Measurements from ENCODE around the gene GRK5.

The GRK5 gene

DNA sequence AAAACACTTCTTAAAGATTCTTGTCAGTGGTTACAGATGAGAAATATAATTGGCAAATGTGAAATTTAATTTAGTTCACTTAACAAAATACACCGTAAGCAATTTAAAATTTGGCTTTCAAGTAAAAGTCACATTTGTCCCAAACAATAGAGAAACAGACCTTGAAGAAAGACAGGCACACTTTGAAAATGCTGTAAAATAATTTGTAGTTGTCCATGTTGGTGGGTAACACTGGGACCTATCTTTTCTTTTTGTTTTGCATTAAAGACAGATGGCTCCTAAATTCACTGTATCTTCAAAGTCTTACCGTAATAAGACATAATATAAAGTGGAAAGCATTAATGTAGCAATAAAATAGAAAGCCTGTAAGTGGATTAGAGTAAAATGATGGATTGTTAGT, 3.3 kb downstream of the GRK5 start:
- no peak overlapping the region for H2AFZ ChIP-seq (ENCODE audit: low read depth, low read length)
- no peaks in the 10 kb centered on the region for H3K27me3 ChIP-seq (ENCODE audit: low read depth, low read length)
- H3K79me2 ChIP-seq (ENCODE audit: low read length), result no peaks in the 10 kb centered on the region
- H3K27ac ChIP-seq (ENCODE audit: low read length), result no peak overlapping the region
- TF ChIP-seq EZH2phosphoT487 (IDR thresholded peaks at IDR 0.05; ENCODE audit: low read depth), result no peak
- TF ChIP-seq, protein P1, sequence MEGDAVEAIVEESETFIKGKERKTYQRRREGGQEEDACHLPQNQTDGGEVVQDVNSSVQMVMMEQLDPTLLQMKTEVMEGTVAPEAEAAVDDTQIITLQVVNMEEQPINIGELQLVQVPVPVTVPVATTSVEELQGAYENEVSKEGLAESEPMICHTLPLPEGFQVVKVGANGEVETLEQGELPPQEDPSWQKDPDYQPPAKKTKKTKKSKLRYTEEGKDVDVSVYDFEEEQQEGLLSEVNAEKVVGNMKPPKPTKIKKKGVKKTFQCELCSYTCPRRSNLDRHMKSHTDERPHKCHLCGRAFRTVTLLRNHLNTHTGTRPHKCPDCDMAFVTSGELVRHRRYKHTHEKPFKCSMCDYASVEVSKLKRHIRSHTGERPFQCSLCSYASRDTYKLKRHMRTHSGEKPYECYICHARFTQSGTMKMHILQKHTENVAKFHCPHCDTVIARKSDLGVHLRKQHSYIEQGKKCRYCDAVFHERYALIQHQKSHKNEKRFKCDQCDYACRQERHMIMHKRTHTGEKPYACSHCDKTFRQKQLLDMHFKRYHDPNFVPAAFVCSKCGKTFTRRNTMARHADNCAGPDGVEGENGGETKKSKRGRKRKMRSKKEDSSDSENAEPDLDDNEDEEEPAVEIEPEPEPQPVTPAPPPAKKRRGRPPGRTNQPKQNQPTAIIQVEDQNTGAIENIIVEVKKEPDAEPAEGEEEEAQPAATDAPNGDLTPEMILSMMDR (IDR thresholded peaks at IDR 0.05; ENCODE audit: low read depth, low read length), result no peak
- H3K4me1 ChIP-seq (ENCODE audit: low read length), result peaks cover 25% of the 10 kb centered on the region
- no peaks in the 10 kb centered on the region for H3K36me3 ChIP-seq (replicated peaks; ENCODE audit: low read depth, low read length)
- no peaks in the 10 kb centered on the region for H3K9me3 ChIP-seq (ENCODE audit: insufficient read depth, low read length)
- H3K4me2 ChIP-seq (ENCODE audit: low read length), result no peak overlapping the region
- H4K20me1 ChIP-seq (ENCODE audit: insufficient read depth, low read length), result no peaks in the 10 kb centered on the region
- H3K4me3 ChIP-seq (ENCODE audit: low read length), result no peak overlapping the region
- H3K9ac ChIP-seq (ENCODE audit: low read length), result no peak overlapping the region

DNA sequence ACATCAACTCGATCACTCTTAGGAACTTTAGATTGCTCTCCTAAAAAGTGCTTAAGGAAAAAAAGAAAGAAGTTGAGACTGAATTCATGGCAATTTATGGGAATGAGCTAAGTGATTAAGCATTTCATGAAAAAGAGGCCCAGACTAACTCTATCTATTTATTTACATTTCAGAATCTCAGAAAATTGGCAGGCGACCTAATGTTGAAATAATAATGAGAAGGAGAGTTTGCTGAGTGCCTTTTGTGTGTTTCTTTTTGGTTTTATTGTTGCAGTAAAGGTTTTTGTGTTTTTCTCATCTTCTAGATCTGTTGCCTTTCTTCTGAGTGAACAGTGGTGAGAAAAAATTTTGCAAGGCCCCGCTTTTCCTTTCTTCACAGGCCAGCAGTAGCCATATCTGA, 3.8 kb downstream of the GRK5 start:
- no peaks in the 10 kb centered on the region for H3K79me2 ChIP-seq (ENCODE audit: low read length)
- peaks cover 23% of the 10 kb centered on the region for H3K4me1 ChIP-seq (ENCODE audit: low read length)
- no peak overlapping the region for H3K27ac ChIP-seq (ENCODE audit: low read length)
- no peak overlapping the region for H3K4me2 ChIP-seq (ENCODE audit: low read length)
- no peaks in the 10 kb centered on the region for H3K27me3 ChIP-seq (ENCODE audit: low read depth, low read length)
- no peaks in the 10 kb centered on the region for H3K9me3 ChIP-seq (ENCODE audit: insufficient read depth, low read length)
- H4K20me1 ChIP-seq (ENCODE audit: insufficient read depth, low read length), result no peaks in the 10 kb centered on the region
- no peak overlapping the region for H2AFZ ChIP-seq (ENCODE audit: low read depth, low read length)
- H3K4me3 ChIP-seq (ENCODE audit: low read length), result no peak overlapping the region
- H3K36me3 ChIP-seq (replicated peaks; ENCODE audit: low read depth, low read length), result no peaks in the 10 kb centered on the region
- H3K9ac ChIP-seq (ENCODE audit: low read length), result no peak overlapping the region
- TF ChIP-seq EZH2phosphoT487 (IDR thresholded peaks at IDR 0.05; ENCODE audit: low read depth), result no peak
- TF ChIP-seq, protein P1 (IDR thresholded peaks at IDR 0.05; ENCODE audit: low read depth, low read length), result no peak

DNA sequence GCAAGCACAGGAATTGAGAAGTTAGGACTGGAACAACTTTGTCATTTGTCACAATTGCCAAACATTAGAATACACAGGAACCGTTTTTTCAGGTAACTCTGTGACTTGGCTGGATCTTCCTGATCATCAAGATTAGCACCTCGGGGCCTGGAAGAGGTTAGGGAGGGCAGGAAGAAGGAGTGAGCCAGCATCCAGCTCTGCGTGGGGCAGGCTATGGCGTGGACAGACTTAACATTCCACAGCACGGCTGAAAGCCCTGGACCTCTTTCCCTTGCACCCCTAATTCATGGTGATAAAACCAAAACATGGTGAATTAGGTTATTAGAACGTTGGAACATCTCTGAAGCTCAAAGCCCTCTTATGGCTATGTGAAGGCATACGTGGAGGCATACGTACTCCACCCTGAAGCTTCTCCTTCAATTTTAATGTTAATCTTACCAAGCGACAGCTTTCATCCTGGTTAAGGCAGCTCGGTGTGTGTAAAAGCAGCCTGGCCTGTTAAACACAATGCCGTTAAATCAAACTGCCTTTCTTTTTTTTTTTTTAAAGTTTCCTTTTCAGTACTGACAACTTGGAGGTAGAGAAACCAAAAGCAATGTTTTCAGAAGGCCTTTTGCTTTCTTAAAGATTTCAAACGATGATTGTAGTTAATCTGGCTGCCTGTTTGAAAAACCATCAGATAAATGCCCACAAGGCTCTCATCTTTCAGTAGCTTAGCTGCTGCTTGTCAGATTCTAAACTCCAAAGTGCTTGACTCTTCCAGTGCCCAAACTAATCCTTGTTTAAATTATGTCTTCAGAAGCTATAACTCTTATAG, 4.5 kb downstream of the GRK5 start:
- no peak overlapping the region for H3K4me2 ChIP-seq (ENCODE audit: low read length)
- H3K9me3 ChIP-seq (ENCODE audit: insufficient read depth, low read length), result no peaks in the 10 kb centered on the region
- no peak overlapping the region for H2AFZ ChIP-seq (ENCODE audit: low read depth, low read length)
- peaks cover 19% of the 10 kb centered on the region for H3K4me1 ChIP-seq (ENCODE audit: low read length)
- H3K4me3 ChIP-seq (ENCODE audit: low read length), result no peak overlapping the region
- no peaks in the 10 kb centered on the region for H3K36me3 ChIP-seq (replicated peaks; ENCODE audit: low read depth, low read length)
- H4K20me1 ChIP-seq (ENCODE audit: insufficient read depth, low read length), result no peaks in the 10 kb centered on the region
- no peaks in the 10 kb centered on the region for H3K27me3 ChIP-seq (ENCODE audit: low read depth, low read length)
- no peaks in the 10 kb centered on the region for H3K79me2 ChIP-seq (ENCODE audit: low read length)
- TF ChIP-seq EZH2phosphoT487 (IDR thresholded peaks at IDR 0.05; ENCODE audit: low read depth), result no peak
- TF ChIP-seq, protein P1 (IDR thresholded peaks at IDR 0.05; ENCODE audit: low read depth, low read length), result no peak
- no peak overlapping the region for H3K27ac ChIP-seq (ENCODE audit: low read length)
- no peak overlapping the region for H3K9ac ChIP-seq (ENCODE audit: low read length)

DNA sequence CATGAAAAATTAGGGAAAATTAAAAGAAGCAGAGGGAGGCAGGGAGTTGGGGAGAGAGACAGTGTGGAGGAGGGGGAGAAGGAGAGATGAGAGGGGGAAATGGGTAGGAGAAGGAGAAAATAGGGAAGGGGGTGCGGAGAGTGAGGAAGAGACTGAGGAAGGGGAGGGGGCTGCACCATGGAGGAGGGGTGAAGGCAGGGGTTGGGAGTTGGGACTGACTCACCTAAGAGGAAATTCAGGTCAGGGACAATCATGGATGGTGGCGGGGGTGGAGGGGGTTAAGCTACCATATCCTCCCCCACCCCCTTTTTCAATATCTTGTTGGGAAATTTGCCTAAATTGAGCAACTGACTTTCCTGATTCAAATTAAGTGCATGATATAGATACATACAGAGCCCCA, 8.0 kb downstream of the GRK5 start:
- H3K4me1 ChIP-seq (ENCODE audit: low read length), result no peaks in the 10 kb centered on the region
- no peak overlapping the region for H3K4me2 ChIP-seq (ENCODE audit: low read length)
- H3K27me3 ChIP-seq (ENCODE audit: low read depth, low read length), result no peaks in the 10 kb centered on the region
- H3K79me2 ChIP-seq (ENCODE audit: low read length), result no peaks in the 10 kb centered on the region
- no peak overlapping the region for H3K9ac ChIP-seq (ENCODE audit: low read length)
- no peaks in the 10 kb centered on the region for H3K9me3 ChIP-seq (ENCODE audit: insufficient read depth, low read length)
- TF ChIP-seq EZH2phosphoT487 (IDR thresholded peaks at IDR 0.05; ENCODE audit: low read depth), result no peak
- TF ChIP-seq, protein P1 (IDR thresholded peaks at IDR 0.05; ENCODE audit: low read depth, low read length), result no peak
- no peak overlapping the region for H3K4me3 ChIP-seq (ENCODE audit: low read length)
- no peak overlapping the region for H3K27ac ChIP-seq (ENCODE audit: low read length)
- H4K20me1 ChIP-seq (ENCODE audit: insufficient read depth, low read length), result no peaks in the 10 kb centered on the region
- H2AFZ ChIP-seq (ENCODE audit: low read depth, low read length), result no peak overlapping the region
- H3K36me3 ChIP-seq (replicated peaks; ENCODE audit: low read depth, low read length), result no peaks in the 10 kb centered on the region

Data from OCI-LY3 (cell line).